ENCODE data around the gene HMOX1.
"Not testable (repeated sequence)": the region's sequence is repeated elsewhere in the genome, so short reads cannot be mapped to it uniquely, and the experiment has no call there.

The HMOX1 gene

GRCh38 chr22:35350539-35351503, 30.1 kb upstream of the HMOX1 start:
- DNase-seq, result peak; percentile 68

- DNase-seq, result no peak
Observed at GRCh38 chr22:35352214-35353111, 28.4 kb upstream of the HMOX1 start.

GRCh38 chr22:35353318-35353717, 27.6 kb upstream of the HMOX1 start:
- DNase-seq, result no peak

- no peak for DNase-seq
Observed at GRCh38 chr22:35354068-35354467, 26.8 kb upstream of the HMOX1 start.

- DNase-seq, result no peak
Observed at GRCh38 chr22:35357883-35358621, 22.8 kb upstream of the HMOX1 start.

GRCh38 chr22:35359380-35360065, 21.4 kb upstream of the HMOX1 start:
- no peak for DNase-seq

GRCh38 chr22:35361001-35361558, 19.8 kb upstream of the HMOX1 start:
- no peak for DNase-seq

GRCh38 chr22:35363566-35364086, 17.3 kb upstream of the HMOX1 start:
- DNase-seq, result no peak

- not testable (repeated sequence) for DNase-seq
Observed at GRCh38 chr22:35364230-35364629, 16.7 kb upstream of the HMOX1 start.

GRCh38 chr22:35367331-35367886, 13.5 kb upstream of the HMOX1 start:
- DNase-seq, result no peak

- DNase-seq, result no peak
Observed at GRCh38 chr22:35368386-35368785, 12.5 kb upstream of the HMOX1 start.

- no peak for DNase-seq
Observed at GRCh38 chr22:35369996-35370395, 10.9 kb upstream of the HMOX1 start.

GRCh38 chr22:35373781-35374180, 7.1 kb upstream of the HMOX1 start:
- DNase-seq, result no peak

- no peak for DNase-seq
Observed at GRCh38 chr22:35375031-35375430, 5.9 kb upstream of the HMOX1 start.

GRCh38 chr22:35375526-35375925, 5.4 kb upstream of the HMOX1 start:
- no peak for DNase-seq

- no peak for DNase-seq
Observed at GRCh38 chr22:35376728-35377472, 4.0 kb upstream of the HMOX1 start.

GRCh38 chr22:35377735-35378134, 3.2 kb upstream of the HMOX1 start:
- no peak for DNase-seq

GRCh38 chr22:35378621-35379020, 2.3 kb upstream of the HMOX1 start:
- no peak for DNase-seq

- DNase-seq, result no peak
Observed at GRCh38 chr22:35379146-35379993, 1.5 kb upstream of the HMOX1 start.

GRCh38 chr22:35380013-35380412, 883 bp upstream of the HMOX1 start:
- DNase-seq, result no peak

All from NCI-H2107 (cell line).